ENCODE results near the gene SPATA46. TPM values are rescaled to one million over a fixed set of nuclear protein-coding genes. Genes with fewer than 3 reads are reported as not detected.

Gene SPATA46
- polyA plus RNA-seq, 2 donors: not detected

GRCh38 chr1:162328512-162328911 lies 48.1 kb downstream of the SPATA46 start:
- Histone ChIP-seq H3K27ac (ENCODE audit: low read depth in 2 of 2, low read length in 1 of 2) (no peak overlapping the region), H3K9me3 (ENCODE audit: control insufficient read depth in 2 of 2, insufficient read depth in 1 of 2, low read depth in 1 of 2, low read length in 1 of 2) (no peaks in the 10 kb centered on the region), H3K27me3 (ENCODE audit: control insufficient read depth in 1 of 2, insufficient read depth in 2 of 2, low read length in 2 of 2) (no peaks in the 10 kb centered on the region), H3K4me3 (ENCODE audit: low read depth in 1 of 2, low read length in 2 of 2) (no peak overlapping the region), H3K36me3 (ENCODE audit: control insufficient read depth in 2 of 2, insufficient read depth in 2 of 2, low read length in 1 of 2) (no peaks in the 10 kb centered on the region), H3K4me1 (ENCODE audit: control insufficient read depth in 2 of 2, insufficient read depth in 2 of 2, low read length in 1 of 2) (no peaks in the 10 kb centered on the region)

GRCh38 chr1:162327788-162328165 lies 48.9 kb downstream of the SPATA46 start:
- H3K4me3 ChIP-seq (ENCODE audit: low read depth in 1 of 2, low read length in 2 of 2): no peak overlapping the region
- H3K9me3 ChIP-seq (ENCODE audit: control insufficient read depth in 2 of 2, insufficient read depth in 1 of 2, low read depth in 1 of 2, low read length in 1 of 2): no peaks in the 10 kb centered on the region
- H3K27ac ChIP-seq (ENCODE audit: low read depth in 2 of 2, low read length in 1 of 2): no peak overlapping the region
- H3K4me1 ChIP-seq (ENCODE audit: control insufficient read depth in 2 of 2, insufficient read depth in 2 of 2, low read length in 1 of 2): no peaks in the 10 kb centered on the region
- H3K27me3 ChIP-seq (ENCODE audit: control insufficient read depth in 1 of 2, insufficient read depth in 2 of 2, low read length in 2 of 2): no peaks in the 10 kb centered on the region
- no peaks in the 10 kb centered on the region for H3K36me3 ChIP-seq (ENCODE audit: control insufficient read depth in 2 of 2, insufficient read depth in 2 of 2, low read length in 1 of 2)
- WGBS, 2 donors: 88 to 89% methylated on average over 1 of the region's 1 CpG

GRCh38 chr1:162327144-162327787 lies 49.4 kb downstream of the SPATA46 start:
- H3K4me3 ChIP-seq (ENCODE audit: low read depth in 1 of 2, low read length in 2 of 2): no peak overlapping the region
- H3K36me3 ChIP-seq (ENCODE audit: control insufficient read depth in 2 of 2, insufficient read depth in 2 of 2, low read length in 1 of 2): no peaks in the 10 kb centered on the region
- no peaks in the 10 kb centered on the region for H3K4me1 ChIP-seq (ENCODE audit: control insufficient read depth in 2 of 2, insufficient read depth in 2 of 2, low read length in 1 of 2)
- no peaks in the 10 kb centered on the region for H3K27me3 ChIP-seq (ENCODE audit: control insufficient read depth in 1 of 2, insufficient read depth in 2 of 2, low read length in 2 of 2)
- H3K9me3 ChIP-seq (ENCODE audit: control insufficient read depth in 2 of 2, insufficient read depth in 1 of 2, low read depth in 1 of 2, low read length in 1 of 2): no peaks in the 10 kb centered on the region
- no peak overlapping the region for H3K27ac ChIP-seq (ENCODE audit: low read depth in 2 of 2, low read length in 1 of 2)
- 77 to 79% methylated on average over 2 of the region's 2 CpGs for WGBS, 2 donors

GRCh38 chr1:162326559-162326958 lies 50.1 kb downstream of the SPATA46 start:
- Histone ChIP-seq H3K4me1 (ENCODE audit: control insufficient read depth in 2 of 2, insufficient read depth in 2 of 2, low read length in 1 of 2) (no peaks in the 10 kb centered on the region), H3K27me3 (ENCODE audit: control insufficient read depth in 1 of 2, insufficient read depth in 2 of 2, low read length in 2 of 2) (no peaks in the 10 kb centered on the region), H3K9me3 (ENCODE audit: control insufficient read depth in 2 of 2, insufficient read depth in 1 of 2, low read depth in 1 of 2, low read length in 1 of 2) (no peaks in the 10 kb centered on the region), H3K4me3 (ENCODE audit: low read depth in 1 of 2, low read length in 2 of 2) (no peak overlapping the region), H3K36me3 (ENCODE audit: control insufficient read depth in 2 of 2, insufficient read depth in 2 of 2, low read length in 1 of 2) (no peaks in the 10 kb centered on the region), H3K27ac (ENCODE audit: low read depth in 2 of 2, low read length in 1 of 2) (no peak overlapping the region)

- no peaks in the 10 kb centered on the region for H3K9me3 ChIP-seq (ENCODE audit: control insufficient read depth in 2 of 2, insufficient read depth in 1 of 2, low read depth in 1 of 2, low read length in 1 of 2)
- no peak overlapping the region for H3K27ac ChIP-seq (ENCODE audit: low read depth in 2 of 2, low read length in 1 of 2)
- no peaks in the 10 kb centered on the region for H3K36me3 ChIP-seq (ENCODE audit: control insufficient read depth in 2 of 2, insufficient read depth in 2 of 2, low read length in 1 of 2)
- H3K4me1 ChIP-seq (ENCODE audit: control insufficient read depth in 2 of 2, insufficient read depth in 2 of 2, low read length in 1 of 2): peaks cover 1 to 2% of the 10 kb centered on the region in 2 donors
- WGBS, 2 donors: 77 to 82% methylated on average over 2 of the region's 2 CpGs
- H3K4me3 ChIP-seq (ENCODE audit: low read depth in 1 of 2, low read length in 2 of 2): no peak overlapping the region
- H3K27me3 ChIP-seq (ENCODE audit: control insufficient read depth in 1 of 2, insufficient read depth in 2 of 2, low read length in 2 of 2): no peaks in the 10 kb centered on the region
These were observed 52.3 kb downstream of the SPATA46 start for GRCh38 chr1:162324396-162324795.

Other genes starting within 250 kb of the SPATA46 start
- gene C1orf226, start 4.9 kb upstream of the SPATA46 start, polyA plus RNA-seq: 1 to 10 TPM; 2.2 to 4.5 TPM
- 1 to 10 TPM; 1.2 to 1.3 TPM for gene SH2D1B, start 35.3 kb upstream of the SPATA46 start, polyA plus RNA-seq
- 1 to 10 TPM; 6.9 to 7.4 TPM for gene UHMK1, start 121.0 kb upstream of the SPATA46 start, polyA plus RNA-seq
- gene UAP1, start 184.9 kb upstream of the SPATA46 start, polyA plus RNA-seq: 10 to 100 TPM; 30.5 to 37.4 TPM

Measured in esophagus (tissue), 2 donors.